Measurements from ENCODE around the gene RBL1.
"Not testable (repeated sequence)": the region's sequence is repeated elsewhere in the genome, so short reads cannot be mapped to it uniquely, and the experiment has no call there.

RBL1 gene

GRCh38 chr20:37133952-37134351 is 38.2 kb upstream of the RBL1 start:
- H3K27me3 ChIP-seq (ENCODE audit: control insufficient read depth, insufficient read depth, low read length): no peaks in the 10 kb centered on the region

GRCh38 chr20:37131486-37131885 is 35.7 kb upstream of the RBL1 start:
- no peaks in the 10 kb centered on the region for H3K4me1 ChIP-seq
- no peaks in the 10 kb centered on the region for H3K79me2 ChIP-seq
- H2AFZ ChIP-seq: no peak overlapping the region
- H3K4me3 ChIP-seq (ENCODE audit: low read depth, low read length): no peak overlapping the region
- no peak for TF ChIP-seq CTCF (IDR thresholded peaks at IDR 0.05)
- peaks cover 3% of the 10 kb centered on the region for H3K27me3 ChIP-seq (ENCODE audit: control insufficient read depth, insufficient read depth, low read length)
- H3K36me3 ChIP-seq (ENCODE audit: control insufficient read depth, insufficient read depth, low read length): no peaks in the 10 kb centered on the region
- no peak overlapping the region for H3K27ac ChIP-seq
- H3K9me3 ChIP-seq (ENCODE audit: control insufficient read depth, low read length): no peaks in the 10 kb centered on the region
- H3K4me2 ChIP-seq (ENCODE audit: low read length): no peak overlapping the region
- no peak overlapping the region for H3K9ac ChIP-seq

More at GRCh38 chr20:37133952-37134351, 38.2 kb upstream of the RBL1 start:
- no peaks in the 10 kb centered on the region for H3K9me3 ChIP-seq (ENCODE audit: control insufficient read depth, low read length)
- no peak for TF ChIP-seq CTCF (IDR thresholded peaks at IDR 0.05)
- no peak overlapping the region for H3K9ac ChIP-seq
- H3K4me1 ChIP-seq: no peaks in the 10 kb centered on the region
- no peak overlapping the region for H3K4me2 ChIP-seq (ENCODE audit: low read length)
- H3K27ac ChIP-seq: no peak overlapping the region
- no peak overlapping the region for H2AFZ ChIP-seq
- H3K4me3 ChIP-seq (ENCODE audit: low read depth, low read length): no peak overlapping the region
- H3K79me2 ChIP-seq: no peaks in the 10 kb centered on the region
- no peaks in the 10 kb centered on the region for H3K36me3 ChIP-seq (ENCODE audit: control insufficient read depth, insufficient read depth, low read length)

- Histone ChIP-seq H3K4me1 (no peaks in the 10 kb centered on the region), H3K36me3 (ENCODE audit: control insufficient read depth, insufficient read depth, low read length) (no peaks in the 10 kb centered on the region), H3K27ac (no peak overlapping the region), H3K4me2 (ENCODE audit: low read length) (no peak overlapping the region), H3K27me3 (ENCODE audit: control insufficient read depth, insufficient read depth, low read length) (peaks cover 3% of the 10 kb centered on the region), H2AFZ (no peak overlapping the region), H3K4me3 (ENCODE audit: low read depth, low read length) (no peak overlapping the region), H3K79me2 (no peaks in the 10 kb centered on the region), H3K9ac (no peak overlapping the region), H3K9me3 (ENCODE audit: control insufficient read depth, low read length) (no peaks in the 10 kb centered on the region)
- no peak for TF ChIP-seq CTCF (IDR thresholded peaks at IDR 0.05)
Observed at GRCh38 chr20:37128803-37129202, 33.0 kb upstream of the RBL1 start.

GRCh38 chr20:37126290-37126689 is 30.5 kb upstream of the RBL1 start:
- H3K9me3 ChIP-seq (ENCODE audit: control insufficient read depth, low read length); H2AFZ ChIP-seq; H3K4me2 ChIP-seq (ENCODE audit: low read length); H3K36me3 ChIP-seq (ENCODE audit: control insufficient read depth, insufficient read depth, low read length); H3K79me2 ChIP-seq; H3K4me3 ChIP-seq (ENCODE audit: low read depth, low read length); H3K4me1 ChIP-seq; H3K27me3 ChIP-seq (ENCODE audit: control insufficient read depth, insufficient read depth, low read length); H3K9ac ChIP-seq; H3K27ac ChIP-seq: not testable (repeated sequence)

GRCh38 chr20:37123441-37123840 is 27.6 kb upstream of the RBL1 start:
- Histone ChIP-seq H3K27me3 (ENCODE audit: control insufficient read depth, insufficient read depth, low read length) (peaks cover 1% of the 10 kb centered on the region), H3K27ac (no peak overlapping the region), H3K9ac (no peak overlapping the region), H3K4me1 (no peaks in the 10 kb centered on the region), H3K79me2 (no peaks in the 10 kb centered on the region), H3K4me2 (ENCODE audit: low read length) (no peak overlapping the region), H3K36me3 (ENCODE audit: control insufficient read depth, insufficient read depth, low read length) (no peaks in the 10 kb centered on the region), H2AFZ (no peak overlapping the region), H3K4me3 (ENCODE audit: low read depth, low read length) (no peak overlapping the region), H3K9me3 (ENCODE audit: control insufficient read depth, low read length) (no peaks in the 10 kb centered on the region)
- TF ChIP-seq CTCF (IDR thresholded peaks at IDR 0.05): no peak

Data from parathyroid adenoma (tissue), 2 donors.